Naive thymus-derived CD4-positive, alpha-beta T cell (primary cell): ENCODE data around the gene CAMK1D. TPM values are rescaled to one million over a fixed set of nuclear protein-coding genes. Genes with fewer than 3 reads are reported as not detected.

Experiments used
- ATAC-seq: fragments of 150-1000 bp; cut with Tn5 transposase; 2 replicates; pipeline ENCODE4 v1.10.0; 2021; ENCODE audit warnings: mild to moderate bottlenecking, moderate library complexity
- CTCF ChIA-PET: fragments of 350-600 bp; sonication (Branson Sonifier 250); formaldehyde crosslinking; loops from one replicate; lab custom pipeline; 2021; ENCODE audit warnings: antibody characterized with exemption; lab: Charles Lee
- POLR2A ChIA-PET: fragments of 350-600 bp; sonication (Branson Sonifier 250); formaldehyde crosslinking; loops from one replicate; lab custom pipeline; 2021; ENCODE audit warnings: antibody characterized with exemption, inconsistent platforms; lab: Charles Lee
- DNase-seq, 9 donors: peaks; one replicate each; pipeline versions ENCODE4 v3.0.0 to v3.0.0-alpha.2; 2020 to 2022; ENCODE audit warnings: mixed read lengths in 1 of 9
- H3K27ac ChIP-seq: one replicate; pipeline ENCODE4 v1.7.0; 2013; ENCODE audit warnings: mild to moderate bottlenecking, low read depth, low read length, moderate library complexity
- H3K27me3 ChIP-seq, 2 donors: one replicate each; pipeline ENCODE4 v1.7.0; 2013; ENCODE audit warnings: low read length in 2 of 2, mild to moderate bottlenecking in 2 of 2, moderate library complexity in 2 of 2; ENCODE audit not compliant: control insufficient read depth in 2 of 2, insufficient read depth in 2 of 2
- H3K36me3 ChIP-seq, 3 experiments: 1 replicate in 2 of 3; 2 replicates in 1 of 3; pipeline ENCODE4 v1.7.0; 2013; ENCODE audit warnings: low read length in 3 of 3, mild to moderate bottlenecking in 3 of 3, moderate library complexity in 1 of 3; ENCODE audit not compliant: insufficient read depth in 3 of 3, control insufficient read depth in 2 of 3
- H3K4me1 ChIP-seq, 2 donors: one replicate each; pipeline ENCODE4 v1.7.0; 2013; ENCODE audit warnings: low read length in 2 of 2, mild to moderate bottlenecking in 2 of 2, moderate library complexity in 1 of 2; ENCODE audit not compliant: control insufficient read depth in 2 of 2, insufficient read depth in 2 of 2
- H3K4me3 ChIP-seq: 2 replicates; pipeline ENCODE4 v1.7.0; 2013; ENCODE audit warnings: mild to moderate bottlenecking, low read length
- H3K9me3 ChIP-seq, 3 experiments: 1 replicate in 2 of 3; 2 replicates in 1 of 3; pipeline ENCODE4 v1.7.0; 2013; ENCODE audit warnings: low read length in 3 of 3; ENCODE audit not compliant: control insufficient read depth in 2 of 3
- H3K27ac Mint-ChIP-seq, 9 donors: one replicate each; pipeline ENCODE4 v1.8.0; 2020 to 2022; ENCODE audit warnings: mixed read lengths in 9 of 9, mild to moderate bottlenecking in 8 of 9, moderate library complexity in 5 of 9, inconsistent platforms in 2 of 9
- H3K27me3 Mint-ChIP-seq, 5 donors: one replicate each; pipeline ENCODE4 v1.8.0; 2021 to 2022; ENCODE audit warnings: mixed read lengths in 5 of 5, mild to moderate bottlenecking in 1 of 5
- H3K36me3 Mint-ChIP-seq, 5 donors: one replicate each; pipeline ENCODE4 v1.8.0; 2020 to 2022; ENCODE audit warnings: mixed read lengths in 5 of 5, mild to moderate bottlenecking in 3 of 5, inconsistent platforms in 1 of 5
- H3K4me1 Mint-ChIP-seq, 7 donors: one replicate each; pipeline ENCODE4 v1.8.0; 2020 to 2022; ENCODE audit warnings: mixed read lengths in 7 of 7, mild to moderate bottlenecking in 3 of 7, inconsistent platforms in 1 of 7
- H3K4me3 Mint-ChIP-seq, 10 donors: one replicate each; pipeline ENCODE4 v1.8.0; 2020 to 2022; ENCODE audit warnings: mild to moderate bottlenecking in 10 of 10, mixed read lengths in 10 of 10, moderate library complexity in 6 of 10, inconsistent platforms in 2 of 10
- H3K9me3 Mint-ChIP-seq, 11 donors: one replicate each; pipeline ENCODE4 v1.8.0; 2020 to 2022; ENCODE audit warnings: mixed read lengths in 11 of 11, mild to moderate bottlenecking in 4 of 11, inconsistent platforms in 1 of 11, moderate library complexity in 1 of 11
- intact Hi-C, 2 donors: fragments of 100-400 bp; cut with micrococcal nuclease; formaldehyde crosslinking; loops; one replicate each; pipeline ENCODE4 v1.15.1; 2023
- polyA plus RNA-seq, 2 donors: library from polyadenylated mRNA; unstranded; fragments of 300-500 nt; fragmentation: Illumina TruSeq; gene quantifications; one replicate each; pipeline ENCODE4 v1.2.3, GENCODE V29; 2021
- total RNA-seq, 6 experiments: library from RNA in 5 of 6; stranded (reverse) in 5 of 6; gene quantifications; 1 replicate in 5 of 6; 2 replicates in 1 of 6; pipeline ENCODE4 v1.2.3 and lab custom pipeline; 2021 to 2026

The CAMK1D gene
- total and polyA plus RNA-seq, 7 experiments from 2014 or later = 12.5 to 43.2 (median 18.6) TPM

- no peaks in the 10 kb centered on the region for H3K4me1 Mint-ChIP-seq
- ChIA-PET CTCF (no interaction called here), POLR2A (no interaction called here)
- DNase-seq (no peak), ATAC-seq (no peak)
- H3K4me3 Mint-ChIP-seq = no peak overlapping the region
- peaks cover 4 to 9% (median 5%) of the 10 kb centered on the region in 5 donors for H3K27me3 Mint-ChIP-seq
- Histone ChIP-seq H3K9me3 (no peaks in the 10 kb centered on the region), H3K27ac (no peak overlapping the region), H3K27me3 (no peaks in the 10 kb centered on the region), H3K4me1 (no peaks in the 10 kb centered on the region), H3K36me3 (no peaks in the 10 kb centered on the region), H3K4me3 (no peak overlapping the region)
- intact Hi-C loops = no loop called here
- no peak overlapping the region for H3K27ac Mint-ChIP-seq
- H3K9me3 Mint-ChIP-seq = no peaks in the 10 kb centered on the region
- H3K36me3 Mint-ChIP-seq = no peaks in the 10 kb centered on the region
Observed at GRCh38 chr10:12874501-12874900, 525.2 kb downstream of the CAMK1D start.

- H3K27me3 Mint-ChIP-seq = peaks cover 5 to 10% (median 8%) of the 10 kb centered on the region in 5 donors
- no peak overlapping the region for H3K4me3 ChIP-seq
- peaks cover 0 to 3% (median 0%) of the 10 kb centered on the region in 11 donors for H3K9me3 Mint-ChIP-seq
- no peaks in the 10 kb centered on the region for H3K36me3 Mint-ChIP-seq
- H3K36me3 ChIP-seq = no peaks in the 10 kb centered on the region
- H3K27ac Mint-ChIP-seq = no peak overlapping the region
- no peaks in the 10 kb centered on the region for H3K4me1 ChIP-seq
- no peaks in the 10 kb centered on the region for H3K27me3 ChIP-seq
- DNase-seq = no peak
- H3K4me1 Mint-ChIP-seq = no peaks in the 10 kb centered on the region
- H3K27ac ChIP-seq = no peak overlapping the region
- no peak overlapping the region for H3K4me3 Mint-ChIP-seq
- ATAC-seq = no peak
- ChIA-PET CTCF (no interaction called here), POLR2A (no interaction called here)
- intact Hi-C loops = no loop called here
- H3K9me3 ChIP-seq = no peaks in the 10 kb centered on the region
Observed at GRCh38 chr10:12875100-12875499, 525.8 kb downstream of the CAMK1D start.

GRCh38 chr10:12876266-12876665 is 526.9 kb downstream of the CAMK1D start:
- no peak overlapping the region for H3K27ac Mint-ChIP-seq
- Histone ChIP-seq H3K4me1 (no peaks in the 10 kb centered on the region), H3K4me3 (no peak overlapping the region), H3K9me3 (no peaks in the 10 kb centered on the region), H3K36me3 (no peaks in the 10 kb centered on the region), H3K27me3 (no peaks in the 10 kb centered on the region), H3K27ac (no peak overlapping the region)
- DNase-seq = no peak
- ATAC-seq = no peak
- CTCF ChIA-PET = no interaction called here
- POLR2A ChIA-PET = no interaction called here
- H3K27me3 Mint-ChIP-seq = peaks cover 7 to 16% (median 12%) of the 10 kb centered on the region in 5 donors
- no peaks in the 10 kb centered on the region for H3K4me1 Mint-ChIP-seq
- no peak overlapping the region for H3K4me3 Mint-ChIP-seq
- no peaks in the 10 kb centered on the region for H3K36me3 Mint-ChIP-seq
- H3K9me3 Mint-ChIP-seq = peaks cover 0 to 3% (median 0%) of the 10 kb centered on the region in 11 donors
- intact Hi-C loops = no loop called here

GRCh38 chr10:12877150-12877549 is 527.8 kb downstream of the CAMK1D start:
- Mint-ChIP-seq H3K4me1 (no peaks in the 10 kb centered on the region), H3K27ac (no peak overlapping the region), H3K27me3 (peaks cover 7 to 25% (median 14%) of the 10 kb centered on the region in 5 donors), H3K4me3 (no peak overlapping the region), H3K9me3 (peaks cover 0 to 3% (median 0%) of the 10 kb centered on the region in 11 donors), H3K36me3 (no peaks in the 10 kb centered on the region)
- Histone ChIP-seq H3K4me1 (no peaks in the 10 kb centered on the region), H3K27ac (no peak overlapping the region), H3K27me3 (no peaks in the 10 kb centered on the region), H3K4me3 (no peak overlapping the region), H3K36me3 (no peaks in the 10 kb centered on the region), H3K9me3 (no peaks in the 10 kb centered on the region)
- DNase-seq = no peak
- ChIA-PET POLR2A (no interaction called here), CTCF (no interaction called here)
- intact Hi-C loops = no loop called here
- ATAC-seq = no peak

- H3K4me3 ChIP-seq = no peak overlapping the region
- no peak overlapping the region for H3K4me3 Mint-ChIP-seq
- no peaks in the 10 kb centered on the region for H3K4me1 ChIP-seq
- ChIA-PET POLR2A (no interaction called here), CTCF (no interaction called here)
- H3K27me3 Mint-ChIP-seq = peaks cover 16 to 29% (median 23%) of the 10 kb centered on the region in 5 donors
- H3K4me1 Mint-ChIP-seq = peaks cover 0 to 5% (median 0%) of the 10 kb centered on the region in 7 donors
- no peak overlapping the region for H3K27ac Mint-ChIP-seq
- H3K36me3 ChIP-seq = no peaks in the 10 kb centered on the region
- H3K27me3 ChIP-seq = no peaks in the 10 kb centered on the region
- ATAC-seq (no peak), DNase-seq (no peak)
- no peaks in the 10 kb centered on the region for H3K9me3 ChIP-seq
- peaks cover 0 to 5% (median 0%) of the 10 kb centered on the region in 5 donors for H3K36me3 Mint-ChIP-seq
- peaks cover 0 to 6% (median 1%) of the 10 kb centered on the region in 11 donors for H3K9me3 Mint-ChIP-seq
- no peak overlapping the region for H3K27ac ChIP-seq
- intact Hi-C loops = no loop called here
Observed at GRCh38 chr10:12880423-12880822, 531.1 kb downstream of the CAMK1D start.

GRCh38 chr10:12884851-12885250 is 535.5 kb downstream of the CAMK1D start:
- Mint-ChIP-seq H3K36me3 (peaks cover 0 to 5% (median 0%) of the 10 kb centered on the region in 5 donors), H3K4me1 (peaks cover 0 to 5% (median 0%) of the 10 kb centered on the region in 7 donors), H3K4me3 (no peak overlapping the region), H3K27me3 (peaks cover 12 to 25% (median 19%) of the 10 kb centered on the region in 5 donors), H3K9me3 (peaks cover 0 to 6% (median 1%) of the 10 kb centered on the region in 11 donors), H3K27ac (no peak overlapping the region)
- ChIA-PET POLR2A (no interaction called here), CTCF (interaction anchor here (1.4 kb wide), 1 partner anchor 17 kb away, joined by 3 read pairs; no protein-coding TSS in a partner anchor)
- Histone ChIP-seq H3K9me3 (no peaks in the 10 kb centered on the region), H3K4me1 (no peaks in the 10 kb centered on the region), H3K4me3 (no peak overlapping the region), H3K36me3 (no peaks in the 10 kb centered on the region), H3K27ac (no peak overlapping the region), H3K27me3 (no peaks in the 10 kb centered on the region)
- no peak for DNase-seq
- intact Hi-C loops = no loop called here
- no peak for ATAC-seq
